GM04504 (cell line): ENCODE data around the gene STARD13.
A peak's percentile ranks its signal among the peaks of the same experiment; 100 is the strongest.

ENCODE experiments used
- DNase-seq: peaks from one replicate; pipeline ENCODE4 v3.0.0-alpha.2; 2012; ENCODE audit warnings: low read depth

STARD13 gene

GRCh38 chr13:33285420-33286124 is at the start of gene STARD13:
TSS of gene STARD13 (minus strand) at chr13:33285755. CDS start at chr13:33285638, 117 bp downstream.
- peak; percentile 95 for DNase-seq

GRCh38 chr13:33334831-33335230 is 49.3 kb upstream of the STARD13 start:
- DNase-seq: no peak

DNA sequence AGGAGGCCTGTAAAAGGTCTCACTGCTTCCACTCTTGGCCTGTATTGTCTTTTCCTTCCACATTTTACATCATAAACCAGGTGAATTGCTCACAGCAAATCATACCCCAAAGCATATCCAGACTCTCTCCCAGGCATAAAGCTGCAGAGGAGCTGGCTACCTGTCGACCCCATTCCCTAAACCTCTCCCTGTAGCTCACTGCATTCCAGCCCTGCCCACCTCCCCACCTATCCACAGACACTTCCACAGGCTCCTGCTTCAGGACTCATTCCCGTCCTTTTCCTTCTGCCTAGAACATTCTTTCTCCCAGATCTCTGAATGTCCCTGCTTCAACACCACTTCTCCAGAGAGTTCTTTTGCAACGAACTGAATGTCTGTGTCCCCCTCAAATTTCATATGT is 46.4 kb upstream of the STARD13 start:
- DNase-seq: no peak

- no peak for DNase-seq
Observed at GRCh38 chr13:33330483-33330882, 44.9 kb upstream of the STARD13 start.

GRCh38 chr13:33328701-33329100 is 43.1 kb upstream of the STARD13 start:
- DNase-seq: no peak

GRCh38 chr13:33326723-33327122 is 41.2 kb upstream of the STARD13 start:
- no peak for DNase-seq

GRCh38 chr13:33326246-33326645 is 40.7 kb upstream of the STARD13 start:
- DNase-seq: no peak

DNA sequence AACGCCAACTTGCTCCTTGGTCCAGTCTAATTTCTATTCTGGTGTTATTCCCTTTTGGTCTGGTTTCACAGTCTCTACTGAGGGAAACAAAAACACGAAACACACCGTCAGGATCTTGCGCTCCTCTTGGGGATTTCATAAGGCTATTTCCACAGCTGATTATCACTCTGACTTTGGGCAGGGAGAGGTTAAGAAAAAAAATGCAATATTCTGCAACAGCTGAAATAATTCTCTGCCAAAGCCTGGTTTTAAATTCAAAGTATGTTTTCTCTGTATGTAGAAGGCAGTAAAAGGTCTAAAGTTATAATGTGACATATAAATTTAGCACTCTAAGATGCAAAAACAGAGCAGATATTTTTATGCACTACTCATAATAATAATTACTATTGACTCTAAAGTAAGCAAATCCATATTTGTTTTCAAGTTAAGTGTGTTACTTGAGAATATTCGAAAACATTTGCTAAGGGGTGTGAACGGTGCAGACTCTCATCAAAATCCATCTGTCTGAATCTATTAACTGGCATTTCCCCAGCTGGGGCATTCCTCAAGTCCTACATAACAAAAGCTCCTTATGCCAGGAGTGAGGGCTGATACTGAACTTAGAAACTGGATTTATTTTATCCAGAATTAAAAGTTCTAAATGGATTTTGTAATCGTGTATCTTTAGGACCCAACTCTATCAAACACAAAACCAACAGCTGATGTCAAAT is 38.4 kb upstream of the STARD13 start:
- no peak for DNase-seq

DNA sequence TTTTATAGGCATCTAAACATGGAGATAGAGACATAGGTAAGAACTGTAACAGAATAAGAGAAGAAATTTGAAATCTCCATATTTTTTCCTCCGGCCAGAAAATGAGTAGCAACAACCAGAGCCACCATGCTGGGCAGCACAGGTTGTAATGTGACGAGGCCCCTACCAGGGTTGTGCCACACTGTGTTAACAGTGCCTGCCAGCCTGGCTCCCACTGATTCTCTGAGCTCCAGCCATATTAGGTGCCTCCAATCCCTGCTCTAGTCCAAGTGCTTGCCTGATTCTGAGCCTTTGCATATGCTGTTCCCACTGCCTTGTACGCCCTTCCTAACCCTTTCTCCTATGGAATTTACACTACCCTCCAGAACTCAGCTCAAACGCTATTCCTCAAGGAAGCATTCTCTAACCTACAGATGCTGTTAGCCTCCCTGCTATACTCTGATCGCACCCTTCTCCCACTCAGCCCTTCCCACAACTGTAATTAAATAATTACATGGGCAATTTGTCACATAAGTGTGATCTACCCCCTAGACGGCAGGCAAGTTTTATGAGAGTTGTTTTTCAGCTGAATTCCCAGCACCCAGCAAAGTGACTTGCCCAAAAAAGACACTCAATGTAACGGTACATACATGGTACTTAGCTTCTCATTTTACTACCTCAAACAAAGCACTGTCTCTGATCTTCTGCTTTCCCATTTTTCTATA is 37.6 kb upstream of the STARD13 start:
- DNase-seq: no peak

- DNase-seq: peak; percentile 46
Observed at GRCh38 chr13:33322543-33322809, 36.9 kb upstream of the STARD13 start.

DNA sequence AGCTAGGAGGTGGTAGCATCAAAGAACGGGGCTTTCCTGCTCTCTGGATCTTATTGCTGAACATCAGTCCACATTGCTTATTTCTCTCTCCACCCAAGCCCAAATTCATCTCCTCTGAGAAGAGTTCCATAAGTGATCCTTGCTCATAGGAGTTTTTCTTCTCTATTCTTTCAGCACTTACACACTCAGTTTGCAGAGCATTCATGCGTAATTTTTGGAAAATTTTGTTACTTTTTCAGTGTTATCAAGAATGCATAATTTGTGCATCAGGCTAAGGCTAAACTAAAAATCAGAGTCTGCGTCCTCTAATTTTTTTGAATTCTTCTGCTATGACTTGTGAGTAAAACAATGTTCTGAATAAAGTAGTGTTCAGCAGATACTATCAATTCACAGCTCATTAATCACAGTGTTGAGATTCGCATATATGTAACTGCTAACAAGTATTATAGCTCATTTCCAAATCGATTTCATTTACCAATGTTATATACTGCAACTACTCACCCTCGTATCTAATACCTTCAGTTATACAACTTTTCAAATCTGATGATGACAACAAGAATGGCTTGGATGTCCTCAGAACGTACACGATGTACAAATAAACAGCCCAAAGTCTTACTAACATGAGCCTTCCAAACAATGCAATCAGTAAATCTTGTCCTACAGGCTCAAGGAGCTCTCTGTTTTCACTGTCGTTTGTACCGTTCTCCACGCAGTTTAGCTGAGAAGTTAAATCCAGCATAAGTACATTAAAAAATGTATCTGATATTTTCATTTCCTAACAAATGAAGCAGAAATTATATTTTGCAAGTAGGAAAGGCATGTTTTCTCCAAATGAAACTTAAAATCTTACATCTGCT is 36.4 kb upstream of the STARD13 start:
- no peak for DNase-seq

DNA sequence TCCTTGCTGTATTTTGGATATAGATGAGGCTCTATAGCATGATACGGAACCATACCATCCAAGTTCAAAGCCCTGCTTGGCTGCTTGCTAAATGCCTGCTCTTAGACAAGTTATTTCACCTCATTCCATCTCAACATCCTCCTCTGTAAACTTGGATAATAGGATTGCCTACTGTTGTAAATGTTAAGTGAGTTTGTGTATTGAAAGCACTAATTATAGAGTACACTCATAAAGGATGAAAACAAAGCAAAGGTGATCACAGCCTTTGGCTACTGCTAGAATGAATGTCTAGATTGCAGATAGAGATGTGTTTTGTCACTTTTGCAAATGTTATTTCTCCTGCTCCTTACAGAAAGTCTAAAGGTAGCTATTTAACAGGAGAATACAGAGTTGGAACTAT is 34.3 kb upstream of the STARD13 start:
- no peak for DNase-seq

DNA sequence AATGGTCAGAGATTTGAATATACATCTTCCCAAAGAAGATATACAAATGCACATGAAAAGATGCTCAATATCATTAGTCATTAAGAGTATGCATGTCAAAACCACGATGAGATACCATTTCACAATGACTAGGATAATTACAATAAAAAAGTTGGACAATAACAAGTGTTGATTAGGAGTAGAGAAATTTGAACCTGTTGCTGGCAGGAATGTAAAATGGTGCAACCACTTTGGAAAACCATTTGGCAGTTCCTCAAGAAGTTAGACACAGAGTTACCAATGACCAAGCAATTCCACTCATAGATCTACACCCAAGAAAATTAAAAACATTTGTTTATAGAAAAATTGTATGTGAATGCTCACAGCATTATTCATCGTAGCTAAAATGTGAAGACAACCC is 33.2 kb upstream of the STARD13 start:
- DNase-seq: no peak

DNA sequence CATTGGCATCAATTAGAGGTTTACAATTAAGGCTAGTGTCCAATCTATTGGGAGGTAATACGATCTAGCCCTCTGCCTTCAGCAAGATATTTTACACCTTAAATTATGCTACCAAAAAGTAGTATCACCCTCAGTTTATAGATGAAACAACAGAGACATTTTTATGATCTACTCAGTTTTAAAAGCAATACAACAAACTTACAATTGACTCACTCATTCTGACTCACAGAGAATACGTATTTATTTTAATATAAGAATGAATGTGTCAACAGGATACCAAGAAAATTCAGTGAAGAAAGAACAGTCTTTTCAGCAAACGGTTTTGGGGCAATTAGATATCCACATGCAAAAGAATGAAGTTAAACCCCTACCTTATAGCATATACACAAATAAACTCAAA is 32.5 kb upstream of the STARD13 start:
- DNase-seq: no peak

DNA sequence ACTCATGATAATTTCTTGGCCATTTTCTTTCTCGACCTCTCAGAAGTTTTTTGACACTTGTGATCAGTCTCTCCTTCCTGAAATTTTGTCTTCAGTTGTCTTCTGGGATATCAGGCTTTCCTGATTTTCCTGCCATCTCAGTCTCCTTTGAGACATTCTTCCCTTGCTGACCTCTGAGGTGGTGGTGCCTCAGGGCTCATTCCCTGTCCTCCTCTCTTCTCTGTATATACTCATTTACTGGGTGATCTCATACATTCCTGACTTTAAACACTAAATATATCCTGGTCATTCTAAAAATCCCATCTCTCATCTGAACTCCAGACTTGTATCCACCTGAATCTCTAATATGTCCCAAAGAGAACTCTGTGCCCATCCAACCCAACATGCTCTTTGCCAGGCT is 31.3 kb upstream of the STARD13 start:
- DNase-seq: no peak

DNA sequence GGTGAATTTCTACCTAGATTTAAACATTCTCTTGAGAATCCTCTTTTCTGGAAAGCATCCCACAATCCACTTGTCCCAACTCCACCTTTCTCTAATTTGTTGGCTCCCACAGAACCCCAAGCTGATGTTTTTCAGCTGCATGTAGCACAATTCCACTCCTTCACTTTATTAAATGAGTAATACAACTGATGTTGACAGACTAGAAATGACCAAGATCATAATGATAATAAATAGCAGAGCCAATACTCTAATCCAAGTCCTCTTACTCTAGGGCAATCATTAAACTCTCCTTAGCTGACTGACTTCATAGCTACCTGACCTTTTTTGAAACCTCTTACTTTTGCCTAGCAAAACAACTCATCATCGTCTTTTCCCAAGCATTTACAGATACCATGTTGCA is 27.9 kb upstream of the STARD13 start:
- no peak for DNase-seq

DNA sequence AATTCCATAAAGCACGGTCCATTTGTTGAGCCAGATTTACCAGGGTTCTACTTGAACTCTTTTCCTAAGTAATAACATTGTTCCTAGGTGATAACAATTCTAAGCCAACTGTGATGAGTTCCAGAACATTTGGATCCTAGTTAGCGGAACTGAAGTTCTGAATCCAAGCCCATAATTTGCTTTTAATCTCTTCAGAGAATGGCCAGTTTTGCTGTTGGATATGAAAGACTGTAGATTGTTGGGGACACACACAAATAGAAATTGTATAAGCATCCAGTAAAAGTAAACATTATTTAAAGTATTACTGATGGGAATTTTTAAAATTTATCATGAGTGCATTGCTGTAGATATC is 27.3 kb upstream of the STARD13 start:
- DNase-seq: no peak

GRCh38 chr13:33312150-33312860 is 26.8 kb upstream of the STARD13 start:
- DNase-seq: no peak

DNA sequence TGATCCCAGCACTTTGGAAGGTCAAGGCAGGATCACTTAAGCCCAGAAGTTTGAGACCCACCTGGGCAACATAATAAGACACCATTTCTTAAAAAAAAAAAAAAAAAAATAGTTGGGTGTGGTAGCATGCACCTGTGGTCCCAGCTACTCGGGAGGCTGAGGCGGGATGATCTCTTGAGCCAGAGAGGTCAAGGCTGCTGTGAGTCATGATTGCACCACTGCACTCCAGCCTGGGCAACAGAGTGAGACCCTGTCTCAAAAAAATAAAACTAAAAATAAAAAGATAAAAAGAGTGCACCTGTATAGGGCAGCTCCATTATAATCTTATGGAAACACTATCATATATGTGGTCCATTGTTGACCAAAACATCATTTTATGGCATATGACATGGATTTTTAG is 25.5 kb upstream of the STARD13 start:
- DNase-seq: no peak

- no peak for DNase-seq
Observed at GRCh38 chr13:33310245-33311038, 24.9 kb upstream of the STARD13 start.

DNA sequence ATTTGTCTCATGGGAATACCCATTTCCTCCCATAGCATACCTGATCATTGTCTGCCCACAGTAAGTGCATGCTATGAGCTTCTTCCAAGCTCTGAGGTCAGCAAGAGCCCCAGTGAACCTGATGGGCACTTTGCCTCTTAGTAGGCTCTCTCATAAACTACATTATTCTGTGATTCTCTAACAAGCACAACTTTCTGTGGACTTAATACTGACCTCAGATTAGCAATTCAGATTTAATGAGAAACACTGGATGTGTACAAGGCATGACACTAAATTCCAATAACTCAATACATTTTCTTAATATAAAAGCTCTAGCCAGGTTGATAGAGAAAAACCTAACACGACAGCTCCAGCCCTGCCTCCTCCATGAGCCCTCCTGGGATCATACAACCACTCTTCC is 23.3 kb upstream of the STARD13 start:
- DNase-seq: no peak
